GM13977 (cell line): ENCODE results near the gene LARGE1.

Source experiments
- DNase-seq: peaks from one replicate; pipeline ENCODE4 v3.0.0; 2012; ENCODE audit warnings: low spot score
- in situ Hi-C: fragments of 300-500 bp; cut with MboI; formaldehyde crosslinking; loops from one replicate; pipeline ENCODE4 v1.12.0; 2022; ENCODE audit warnings: low sequenced_read_pairs, low pct_unique_long_range_greater_than_20kb, mixed read lengths, inconsistent platforms; ENCODE audit not compliant: unreplicated experiment
- TF ChIP-seq, protein P1 (sequence below): IDR thresholded peaks from 2 replicates; pipeline ENCODE4 v1.5.1; 2012; ENCODE audit warnings: mild to moderate bottlenecking, control low read depth; ENCODE audit not compliant: insufficient read depth; ENCODE audit errors: extremely low read depth, missing control alignments

LARGE1 gene

DNA sequence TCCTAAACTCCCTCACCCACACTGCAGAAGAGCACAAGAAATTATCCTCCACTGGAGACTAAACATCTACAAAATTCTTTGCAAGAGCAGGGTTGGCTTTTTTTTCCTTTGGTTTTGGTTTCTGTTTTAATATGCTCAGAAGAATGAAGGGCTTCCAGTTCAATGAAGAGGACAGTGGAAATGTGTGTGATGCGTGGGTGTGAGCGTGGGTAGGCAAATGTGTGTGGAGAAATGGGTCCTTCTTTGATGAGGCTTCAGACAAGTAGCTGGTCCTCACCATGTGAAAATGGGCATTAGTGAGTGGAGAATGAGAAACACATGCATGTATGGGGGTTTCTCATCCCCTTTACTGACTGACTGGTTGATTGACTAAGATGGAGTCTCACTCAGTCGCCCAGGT is 598.8 kb downstream of the LARGE1 start:
- TF ChIP-seq, protein P1, sequence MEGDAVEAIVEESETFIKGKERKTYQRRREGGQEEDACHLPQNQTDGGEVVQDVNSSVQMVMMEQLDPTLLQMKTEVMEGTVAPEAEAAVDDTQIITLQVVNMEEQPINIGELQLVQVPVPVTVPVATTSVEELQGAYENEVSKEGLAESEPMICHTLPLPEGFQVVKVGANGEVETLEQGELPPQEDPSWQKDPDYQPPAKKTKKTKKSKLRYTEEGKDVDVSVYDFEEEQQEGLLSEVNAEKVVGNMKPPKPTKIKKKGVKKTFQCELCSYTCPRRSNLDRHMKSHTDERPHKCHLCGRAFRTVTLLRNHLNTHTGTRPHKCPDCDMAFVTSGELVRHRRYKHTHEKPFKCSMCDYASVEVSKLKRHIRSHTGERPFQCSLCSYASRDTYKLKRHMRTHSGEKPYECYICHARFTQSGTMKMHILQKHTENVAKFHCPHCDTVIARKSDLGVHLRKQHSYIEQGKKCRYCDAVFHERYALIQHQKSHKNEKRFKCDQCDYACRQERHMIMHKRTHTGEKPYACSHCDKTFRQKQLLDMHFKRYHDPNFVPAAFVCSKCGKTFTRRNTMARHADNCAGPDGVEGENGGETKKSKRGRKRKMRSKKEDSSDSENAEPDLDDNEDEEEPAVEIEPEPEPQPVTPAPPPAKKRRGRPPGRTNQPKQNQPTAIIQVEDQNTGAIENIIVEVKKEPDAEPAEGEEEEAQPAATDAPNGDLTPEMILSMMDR = no peak
- no peak for DNase-seq
- in situ Hi-C loops = loop anchor here (25.0 kb wide), 2 partner anchors 791 to 1816 kb away; no protein-coding TSS in a partner anchor

DNA sequence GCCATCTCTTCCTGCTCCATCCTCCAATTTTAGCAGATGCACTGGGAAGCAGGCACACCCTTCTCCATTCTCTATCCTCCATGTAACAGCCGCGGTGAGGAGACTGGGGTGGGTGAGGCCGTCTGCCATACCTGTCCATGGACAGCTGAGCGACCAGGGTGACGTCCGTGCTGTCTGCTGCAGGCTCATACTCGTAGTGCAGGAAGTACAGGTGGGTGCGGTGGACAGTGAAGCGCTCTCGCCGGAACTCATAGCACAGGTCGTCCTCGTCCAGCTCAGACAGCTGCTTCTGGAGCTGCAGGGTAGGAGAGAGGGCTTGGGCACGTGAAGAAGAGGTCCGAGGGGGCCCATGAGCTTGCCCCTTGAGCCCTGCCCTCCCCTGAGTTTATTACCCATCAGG is 604.3 kb downstream of the LARGE1 start:
- TF ChIP-seq, protein P1 = no peak
- no peak for DNase-seq
- in situ Hi-C loops = loop anchor here (25.0 kb wide), 2 partner anchors 796 to 1821 kb away; no protein-coding TSS in a partner anchor

DNA sequence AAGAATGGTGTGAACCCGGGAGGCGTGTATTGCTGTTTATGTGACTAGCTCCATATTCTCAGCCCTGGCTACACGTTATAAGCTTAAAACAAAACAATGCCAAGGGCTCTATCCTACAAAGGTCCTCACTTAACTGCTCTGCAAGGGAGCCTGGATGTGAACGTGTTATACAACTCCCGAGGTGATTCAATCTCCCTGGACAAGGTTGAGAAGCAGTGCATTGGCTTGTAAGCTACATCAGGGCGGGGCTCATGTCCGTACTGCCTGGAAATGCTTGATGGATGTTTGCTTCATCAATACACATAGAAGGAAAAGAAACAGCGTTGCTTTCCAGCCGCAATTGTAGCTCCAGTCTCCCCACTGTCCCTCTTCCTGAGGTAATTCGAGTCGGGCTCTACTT is 605.2 kb downstream of the LARGE1 start:
- TF ChIP-seq, protein P1 = no peak
- DNase-seq = no peak
- in situ Hi-C loops = loop anchor here (25.0 kb wide), 2 partner anchors 797 to 1822 kb away; no protein-coding TSS in a partner anchor

DNA sequence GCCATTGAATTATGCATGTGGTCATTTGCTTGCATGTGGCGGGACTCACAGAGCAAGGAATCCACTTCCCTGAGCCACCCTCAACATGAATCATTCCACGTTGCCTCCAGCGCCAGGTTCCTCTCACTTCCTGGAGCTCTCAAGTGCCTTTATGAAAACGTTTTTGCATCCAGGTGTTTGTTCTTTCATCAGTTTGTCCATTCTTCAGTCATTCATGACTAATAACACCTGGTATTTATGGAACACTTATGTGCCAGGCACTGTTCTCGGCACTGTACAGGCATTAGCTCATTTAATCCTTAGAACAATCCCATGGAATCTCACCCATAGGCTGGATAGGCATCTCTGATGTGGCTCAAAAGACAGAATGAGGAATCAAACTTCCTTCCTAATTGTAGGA is 606.0 kb downstream of the LARGE1 start:
- TF ChIP-seq, protein P1 = no peak
- no peak for DNase-seq
- in situ Hi-C loops = loop anchor here (25.0 kb wide), 2 partner anchors 798 to 1823 kb away; no protein-coding TSS in a partner anchor

DNA sequence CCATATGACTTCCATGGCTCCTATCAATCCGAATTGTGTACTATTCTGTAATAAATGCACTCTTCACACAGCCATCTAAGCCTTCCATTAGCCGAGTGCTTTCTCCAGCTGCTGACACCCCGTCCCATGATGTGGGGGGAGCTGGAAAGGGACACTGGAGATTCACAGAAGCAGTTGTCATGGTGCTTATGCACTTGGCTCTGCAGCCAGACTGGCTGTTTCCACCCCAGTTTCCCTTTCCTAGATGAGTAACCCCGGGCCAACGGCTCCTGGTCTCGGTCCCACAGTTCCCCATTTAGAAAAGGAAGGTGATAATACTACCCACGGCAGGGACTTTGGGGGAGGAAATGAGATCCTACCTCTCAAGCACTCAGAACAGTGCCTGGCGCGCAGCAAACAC is 617.2 kb downstream of the LARGE1 start:
- in situ Hi-C loops = loop anchor here (10.0 to 25.0 kb wide), 3 partner anchors 272 to 1834 kb away; no protein-coding TSS in a partner anchor
- DNase-seq = no peak
- TF ChIP-seq, protein P1 = no peak

DNA sequence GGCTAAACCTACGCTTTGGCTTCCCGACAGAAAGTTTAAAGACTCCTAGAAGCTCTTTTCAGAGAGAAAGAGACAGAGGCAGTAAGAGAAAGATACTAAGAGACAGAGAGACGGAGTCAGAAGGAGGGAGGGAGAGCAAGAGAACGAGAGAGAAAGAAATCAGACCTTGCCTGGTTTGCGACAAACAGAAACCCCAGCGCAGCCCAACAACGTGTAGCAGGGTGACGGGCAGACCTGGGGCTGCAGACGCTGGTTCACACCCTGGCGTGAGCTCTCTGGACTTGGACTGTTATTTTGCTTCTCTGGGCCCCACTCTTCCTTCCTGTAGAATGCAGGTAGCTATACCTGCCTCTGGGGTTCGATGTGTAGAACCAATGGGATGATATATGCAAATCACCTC is 617.7 kb downstream of the LARGE1 start:
- DNase-seq = no peak
- TF ChIP-seq, protein P1 = no peak
- in situ Hi-C loops = loop anchor here (10.0 to 25.0 kb wide), 3 partner anchors 272 to 1835 kb away; no protein-coding TSS in a partner anchor
